GM19372 (cell line): ENCODE data around the gene ACVR1C.
"Not testable (repeated sequence)": the region's sequence is repeated elsewhere in the genome, so short reads cannot be mapped to it uniquely, and the experiment has no call there.

Experiments
- ATAC-seq: cut with Tn5 transposase; IDR thresholded peaks from one replicate; pipeline ENCODE4 v1.9.1; 2021; ENCODE audit warnings: mild to moderate bottlenecking, low read depth, moderate library complexity; ENCODE audit not compliant: unreplicated experiment

The ACVR1C gene

DNA sequence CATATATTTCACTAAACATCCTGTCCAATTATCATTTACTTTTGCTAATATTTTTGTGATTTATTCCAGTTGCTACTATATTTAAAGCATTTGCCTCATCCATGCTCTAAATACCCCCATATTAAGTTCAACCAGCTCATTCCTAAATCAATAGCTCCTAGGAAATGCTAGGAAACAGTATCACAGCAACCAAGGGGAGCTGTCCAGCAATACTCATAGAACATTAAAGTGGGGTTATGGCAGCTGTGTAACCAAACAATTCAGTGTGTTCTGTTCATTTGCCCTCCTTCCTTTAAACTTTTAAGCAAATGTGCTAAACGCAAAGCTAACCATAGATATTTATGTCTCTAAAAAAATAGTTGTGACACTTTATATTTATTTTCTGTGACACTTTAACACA, 41.1 kb downstream of the ACVR1C start:
- ATAC-seq = no peak

GRCh38 chr2:157574165-157574564, 54.5 kb downstream of the ACVR1C start:
- ATAC-seq = no peak

DNA sequence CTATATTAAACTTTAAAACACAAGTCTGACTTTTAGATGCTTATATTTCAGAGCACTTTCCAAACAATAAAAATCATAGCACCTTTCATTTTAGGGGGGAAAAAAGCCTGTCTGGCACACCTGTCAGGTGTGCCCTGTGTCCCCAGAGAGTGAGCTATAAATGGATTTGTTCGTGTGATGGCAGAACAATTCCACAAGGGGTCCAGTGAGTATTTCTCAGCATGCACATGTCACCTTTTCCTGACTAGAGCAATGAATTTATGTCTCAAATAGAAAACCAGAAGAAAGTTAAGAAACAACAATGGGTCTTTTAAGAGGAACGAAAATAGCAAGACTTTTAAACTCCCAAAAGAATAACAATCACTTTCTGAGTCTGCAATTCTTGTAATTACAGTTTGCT, 55.9 kb downstream of the ACVR1C start:
- no peak for ATAC-seq

GRCh38 chr2:157566623-157567022, 62.0 kb downstream of the ACVR1C start:
- ATAC-seq = not testable (repeated sequence)

GRCh38 chr2:157566113-157566512, 62.6 kb downstream of the ACVR1C start:
- ATAC-seq = not testable (repeated sequence)

- no peak for ATAC-seq
These were observed 63.1 kb downstream of the ACVR1C start for GRCh38 chr2:157565550-157565949.

- no peak for ATAC-seq
These were observed 68.8 kb downstream of the ACVR1C start for GRCh38 chr2:157559890-157560289.

DNA sequence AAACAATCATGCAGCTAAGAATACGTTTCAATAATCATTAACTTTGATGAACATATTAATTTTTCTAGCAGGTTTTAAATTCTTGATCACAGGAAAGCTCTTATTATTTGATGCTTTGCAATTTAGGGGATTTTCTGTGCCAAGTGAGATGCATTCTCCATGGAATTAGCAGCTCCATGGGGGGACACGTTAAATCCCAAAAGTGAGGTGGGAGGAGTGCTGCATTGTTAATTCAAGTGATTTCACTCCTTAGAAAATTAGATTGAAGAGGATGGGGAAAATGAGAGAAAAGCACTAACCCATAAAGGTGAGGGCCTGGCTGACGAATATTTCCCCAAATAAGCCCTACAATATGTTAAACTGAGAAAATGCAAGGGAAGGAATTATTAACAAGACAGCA, 69.2 kb downstream of the ACVR1C start:
- ATAC-seq = no peak

- no peak for ATAC-seq
These were observed 69.6 kb downstream of the ACVR1C start for GRCh38 chr2:157559061-157559460.

GRCh38 chr2:157557770-157558169, 70.9 kb downstream of the ACVR1C start:
- no peak for ATAC-seq

GRCh38 chr2:157540102-157540501, 88.6 kb downstream of the ACVR1C start:
- no peak for ATAC-seq

DNA sequence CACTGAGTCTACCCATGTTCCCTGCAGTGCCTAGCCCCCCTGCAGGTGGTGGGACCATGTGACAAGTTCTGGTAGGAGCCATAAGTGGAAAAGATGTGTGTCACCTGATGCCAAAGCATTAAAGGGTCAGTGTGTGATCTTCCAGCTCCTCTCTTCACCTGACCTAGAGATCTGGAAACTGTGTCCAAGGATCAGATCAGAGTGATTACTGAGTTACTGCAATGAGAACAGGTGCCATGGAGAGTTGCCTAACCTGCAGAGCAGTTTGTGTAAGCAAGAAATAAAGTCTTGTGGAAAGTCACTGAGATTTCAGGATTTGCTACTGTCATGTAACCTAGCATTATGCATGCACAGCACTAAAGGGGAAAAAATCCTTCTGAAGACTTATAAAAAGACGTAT, 90.6 kb downstream of the ACVR1C start:
- no peak for ATAC-seq

DNA sequence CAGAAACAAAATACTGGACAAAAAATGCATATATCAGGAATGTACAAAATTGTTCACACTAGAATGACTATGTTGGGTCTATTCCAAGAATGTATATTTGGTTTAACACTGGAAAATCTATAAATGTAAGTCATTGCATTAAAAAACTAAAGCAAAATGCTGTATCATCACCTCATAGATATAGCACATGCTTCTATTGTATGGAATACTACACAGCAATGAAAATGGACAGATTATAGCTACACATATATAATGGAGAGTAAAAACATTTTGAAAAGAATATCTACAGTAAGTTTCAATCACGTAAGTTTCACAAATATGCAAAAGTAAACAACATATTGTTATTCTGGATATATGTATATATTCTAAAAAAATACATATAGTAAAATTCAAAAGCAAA, 91.8 kb downstream of the ACVR1C start:
- ATAC-seq = no peak

DNA sequence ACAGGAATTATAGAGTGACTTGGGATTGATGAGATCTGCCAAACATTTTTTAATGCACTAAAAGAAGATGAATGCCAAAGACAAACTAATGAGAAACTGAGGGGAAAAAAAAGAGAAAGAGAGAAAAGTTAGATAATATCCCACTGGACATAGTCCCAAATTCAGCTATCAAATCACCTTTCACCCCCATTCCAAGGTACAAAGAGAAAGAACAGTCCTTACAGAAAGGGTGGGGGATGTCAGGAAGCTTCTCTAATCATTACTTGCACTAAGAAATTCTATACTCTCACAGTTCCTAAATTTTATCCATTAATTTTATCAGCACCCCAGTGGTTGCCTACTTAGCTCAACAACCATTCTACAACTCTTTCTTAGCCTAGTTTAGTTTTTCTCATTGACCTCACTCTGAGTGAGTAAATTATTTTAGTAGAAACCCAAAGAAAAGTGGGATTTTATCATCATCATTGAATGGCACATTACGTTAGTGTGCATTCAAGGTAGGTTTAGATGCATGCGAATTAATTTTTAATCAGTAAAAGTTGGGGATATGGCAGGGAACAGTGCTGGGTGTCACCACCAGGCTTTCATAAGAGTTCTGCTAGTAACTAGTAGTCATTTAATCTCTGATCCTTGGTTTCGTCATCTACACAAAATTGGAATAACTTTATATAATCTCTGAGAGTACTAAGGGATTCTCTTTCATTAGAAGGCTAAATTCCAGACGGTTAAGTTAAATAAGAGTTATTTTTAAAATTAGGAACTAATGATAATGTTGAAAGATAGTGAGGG, 99.5 kb downstream of the ACVR1C start:
- ATAC-seq = no peak

DNA sequence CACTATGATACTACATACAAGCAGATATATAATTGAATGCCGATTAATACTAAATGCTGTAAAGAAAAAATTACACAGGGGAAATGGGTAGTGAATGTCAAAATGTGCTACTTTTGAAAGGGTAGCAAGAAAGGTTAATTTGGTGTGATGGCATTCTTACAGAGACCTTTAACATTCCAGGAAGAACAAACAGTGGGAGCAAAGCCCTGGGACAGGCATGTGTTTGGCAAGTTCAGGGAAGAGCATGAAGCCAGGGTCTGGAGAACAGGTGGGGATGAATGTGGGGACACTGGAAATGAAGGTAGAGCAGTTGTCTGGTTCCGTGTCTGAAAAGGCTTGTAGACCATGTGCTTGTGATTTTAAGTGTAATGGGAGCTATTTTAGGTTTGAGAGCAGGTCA, 102.6 kb downstream of the ACVR1C start:
- ATAC-seq = no peak

GRCh38 chr2:157523270-157524247, 105.1 kb downstream of the ACVR1C start:
- no peak for ATAC-seq

GRCh38 chr2:157514966-157515365, 113.7 kb downstream of the ACVR1C start:
- ATAC-seq = not testable (repeated sequence)

- no peak for ATAC-seq
These were observed 118.9 kb downstream of the ACVR1C start for GRCh38 chr2:157509744-157510143.

DNA sequence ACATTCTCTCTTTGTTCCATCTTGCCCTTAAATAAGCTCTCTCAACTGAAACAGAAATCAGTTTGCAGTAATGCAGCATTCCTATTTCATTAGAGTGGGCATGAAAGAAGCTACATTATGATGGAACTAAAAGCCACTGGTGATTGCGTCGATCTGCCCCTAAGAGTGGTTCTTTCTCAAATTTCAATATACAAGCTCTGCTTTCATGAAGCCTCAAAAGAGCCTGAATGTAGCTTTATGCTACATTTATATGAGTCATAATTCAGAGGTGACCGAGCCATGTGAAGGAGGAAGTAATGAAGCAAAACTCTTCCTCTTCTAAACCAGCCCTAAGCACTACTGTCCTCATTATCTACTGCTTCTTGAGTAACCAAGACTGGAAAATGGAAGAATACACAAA, 120.0 kb downstream of the ACVR1C start:
- no peak for ATAC-seq

- ATAC-seq = no peak
These were observed 122.1 kb downstream of the ACVR1C start for GRCh38 chr2:157506586-157506985.

- no peak for ATAC-seq
These were observed 124.0 kb downstream of the ACVR1C start for GRCh38 chr2:157504623-157505022.
